ENCODE results near the gene GOLGA6L10. TPM values are rescaled to one million over a fixed set of nuclear protein-coding genes. Genes with fewer than 3 reads are reported as not detected.
"Not testable (repeated sequence)": the region's sequence is repeated elsewhere in the genome, so short reads cannot be mapped to it uniquely, and the experiment has no call there.

The GOLGA6L10 gene
- total RNA-seq, 1 experiment from 2014 or later, result 1.1 TPM

DNA sequence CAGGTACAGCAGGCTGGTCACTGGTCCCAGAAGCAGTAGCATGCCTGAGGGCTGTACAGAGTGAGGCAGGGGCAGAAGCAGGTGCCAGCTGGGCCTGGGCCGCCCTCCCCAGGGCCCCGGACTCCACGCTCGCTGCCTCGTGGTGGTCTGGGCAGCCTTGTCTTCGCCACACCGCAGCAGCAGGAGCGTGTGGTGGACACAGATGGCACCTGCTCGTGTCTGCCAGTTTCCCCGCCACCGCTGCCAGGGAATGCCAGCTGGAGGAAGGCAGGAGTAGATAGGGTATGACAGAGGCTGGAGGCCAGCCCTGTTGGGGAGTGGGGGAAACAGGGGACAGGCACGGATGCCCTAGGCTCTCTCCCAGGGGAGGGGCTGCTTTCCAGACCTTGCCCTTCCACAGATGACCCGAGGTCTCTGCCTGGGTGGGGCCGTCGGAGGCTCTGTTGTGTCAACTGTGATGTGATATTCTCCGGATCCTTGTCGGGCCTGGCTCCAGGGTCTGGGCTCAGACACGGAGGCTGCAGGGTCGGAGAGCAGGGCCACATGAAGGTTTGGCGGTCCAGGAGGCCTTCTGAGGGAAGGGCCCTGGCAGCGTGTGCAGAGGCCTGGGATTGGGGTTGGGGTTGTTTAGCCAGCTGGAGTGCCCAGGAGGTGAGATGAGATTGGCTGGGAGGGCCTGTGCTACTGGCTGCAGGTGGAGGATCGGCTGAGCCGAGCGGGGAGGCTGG is 33.6 kb downstream of the GOLGA6L10 start:
- Histone ChIP-seq H2AFZ (ENCODE audit: low read length) (no peak overlapping the region), H3K79me2 (ENCODE audit: low read length) (no peaks in the 10 kb centered on the region), H3K9me3 (ENCODE audit: low read length) (no peaks in the 10 kb centered on the region), H3K4me3 (ENCODE audit: low read length) (no peak overlapping the region), H3K27me3 (ENCODE audit: low read length) (no peaks in the 10 kb centered on the region), H3K27ac (ENCODE audit: low read length) (no peak overlapping the region), H3F3A (ENCODE audit: low read length, unreplicated experiment) (no peaks in the 10 kb centered on the region), H3K9ac (ENCODE audit: low read length) (no peak overlapping the region), H3K4me1 (ENCODE audit: insufficient read depth, low read length) (no peaks in the 10 kb centered on the region), H3K36me3 (ENCODE audit: low read depth, low read length) (no peaks in the 10 kb centered on the region), H4K20me1 (ENCODE audit: low read length) (no peaks in the 10 kb centered on the region), H3K9me2 (replicated peaks; ENCODE audit: low read length) (no peaks in the 10 kb centered on the region), H3K4me2 (ENCODE audit: low read length) (no peak overlapping the region)
- ChIA-PET POLR2A (ENCODE audit: unreplicated experiment) (no interaction called here), CTCF (no interaction called here)
- BruUV-seq (replicated peaks), result no TSS peak
- intact Hi-C loops (cut with micrococcal nuclease), result no loop called here
- ATAC-seq (no peak), DNase-seq (no peak)
- TF ChIP-seq, protein P1, sequence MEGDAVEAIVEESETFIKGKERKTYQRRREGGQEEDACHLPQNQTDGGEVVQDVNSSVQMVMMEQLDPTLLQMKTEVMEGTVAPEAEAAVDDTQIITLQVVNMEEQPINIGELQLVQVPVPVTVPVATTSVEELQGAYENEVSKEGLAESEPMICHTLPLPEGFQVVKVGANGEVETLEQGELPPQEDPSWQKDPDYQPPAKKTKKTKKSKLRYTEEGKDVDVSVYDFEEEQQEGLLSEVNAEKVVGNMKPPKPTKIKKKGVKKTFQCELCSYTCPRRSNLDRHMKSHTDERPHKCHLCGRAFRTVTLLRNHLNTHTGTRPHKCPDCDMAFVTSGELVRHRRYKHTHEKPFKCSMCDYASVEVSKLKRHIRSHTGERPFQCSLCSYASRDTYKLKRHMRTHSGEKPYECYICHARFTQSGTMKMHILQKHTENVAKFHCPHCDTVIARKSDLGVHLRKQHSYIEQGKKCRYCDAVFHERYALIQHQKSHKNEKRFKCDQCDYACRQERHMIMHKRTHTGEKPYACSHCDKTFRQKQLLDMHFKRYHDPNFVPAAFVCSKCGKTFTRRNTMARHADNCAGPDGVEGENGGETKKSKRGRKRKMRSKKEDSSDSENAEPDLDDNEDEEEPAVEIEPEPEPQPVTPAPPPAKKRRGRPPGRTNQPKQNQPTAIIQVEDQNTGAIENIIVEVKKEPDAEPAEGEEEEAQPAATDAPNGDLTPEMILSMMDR (conservative IDR thresholded peaks at IDR 0.05; ENCODE audit: low read depth, low read length), result no peak
- TF ChIP-seq EZH2phosphoT487 (IDR thresholded peaks at IDR 0.05; ENCODE audit: borderline replicate concordance, low read length) (no peak), EZH2 (IDR thresholded peaks at IDR 0.05; ENCODE audit: low read length, unreplicated experiment) (no peak)

- CTCF ChIA-PET, result no interaction called here
- H3F3A ChIP-seq (ENCODE audit: low read length, unreplicated experiment), result no peaks in the 10 kb centered on the region
- POLR2A ChIA-PET (ENCODE audit: unreplicated experiment), result no interaction called here
- no peaks in the 10 kb centered on the region for H3K9me2 ChIP-seq (replicated peaks; ENCODE audit: low read length)
- no peaks in the 10 kb centered on the region for H3K36me3 ChIP-seq (ENCODE audit: low read depth, low read length)
- H3K9me3 ChIP-seq (ENCODE audit: low read length), result no peaks in the 10 kb centered on the region
- no peaks in the 10 kb centered on the region for H3K4me1 ChIP-seq (ENCODE audit: insufficient read depth, low read length)
- H4K20me1 ChIP-seq (ENCODE audit: low read length), result no peaks in the 10 kb centered on the region
- no peaks in the 10 kb centered on the region for H3K79me2 ChIP-seq (ENCODE audit: low read length)
- H3K27me3 ChIP-seq (ENCODE audit: low read length), result no peaks in the 10 kb centered on the region
- H2AFZ ChIP-seq (ENCODE audit: low read length), result no peak overlapping the region
- BruUV-seq (replicated peaks), result no TSS peak
- intact Hi-C loops (cut with micrococcal nuclease), result no loop called here
- no peak for DNase-seq
- no peak overlapping the region for H3K4me3 ChIP-seq (ENCODE audit: low read length)
- no peak overlapping the region for H3K9ac ChIP-seq (ENCODE audit: low read length)
- TF ChIP-seq EZH2phosphoT487 (IDR thresholded peaks at IDR 0.05; ENCODE audit: borderline replicate concordance, low read length), result no peak
- TF ChIP-seq EZH2 (IDR thresholded peaks at IDR 0.05; ENCODE audit: low read length, unreplicated experiment), result no peak
- TF ChIP-seq, protein P1 (conservative IDR thresholded peaks at IDR 0.05; ENCODE audit: low read depth, low read length), result no peak
- no peak overlapping the region for H3K27ac ChIP-seq (ENCODE audit: low read length)
- H3K4me2 ChIP-seq (ENCODE audit: low read length), result no peak overlapping the region
- no peak for ATAC-seq
Observed at GRCh38 chr15:82314769-82315518, 34.3 kb downstream of the GOLGA6L10 start.

DNA sequence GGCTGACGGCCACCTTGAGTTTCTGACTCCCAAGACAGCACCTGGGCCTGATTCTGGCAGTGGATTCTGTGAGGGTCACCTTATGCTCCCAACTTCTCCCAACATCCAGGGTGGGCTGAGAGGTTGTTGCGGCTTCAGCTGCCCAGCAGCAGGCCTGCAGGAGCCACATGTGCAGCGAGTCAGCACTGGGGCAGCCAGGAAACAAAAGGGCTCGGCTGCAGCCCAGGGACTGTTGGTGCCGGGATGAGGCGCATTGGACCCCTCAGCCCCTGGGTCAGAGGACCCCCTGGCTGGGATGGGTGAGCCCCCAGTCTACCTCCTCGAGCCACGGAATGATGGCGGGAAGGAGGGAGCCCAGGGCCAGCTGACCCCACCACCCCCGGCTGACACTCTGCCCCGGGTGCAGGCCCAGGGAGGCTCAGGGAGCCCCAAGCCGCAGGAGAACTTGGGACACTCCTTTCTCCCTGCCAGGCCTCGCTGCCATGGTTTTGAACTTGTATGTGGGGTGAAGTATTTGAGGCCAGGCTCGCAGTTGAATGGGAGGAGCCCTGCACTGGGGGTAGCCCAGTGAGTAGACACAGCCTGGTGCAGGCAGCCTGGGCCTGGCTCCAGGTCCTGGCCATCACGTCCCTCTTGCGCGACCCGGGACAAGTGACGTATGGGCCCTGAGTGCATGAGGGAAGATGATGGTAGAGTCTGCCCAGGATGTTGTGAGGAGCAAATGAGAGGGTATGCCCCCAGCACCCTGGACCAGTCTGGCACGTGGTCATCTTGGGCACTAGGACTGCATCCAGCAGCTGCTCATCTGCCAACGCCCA is 35.1 kb downstream of the GOLGA6L10 start:
- H3K27me3 ChIP-seq (ENCODE audit: low read length); intact Hi-C loops (cut with micrococcal nuclease); H3K4me3 ChIP-seq (ENCODE audit: low read length); BruUV-seq (replicated peaks); H3K27ac ChIP-seq (ENCODE audit: low read length); H3K9me3 ChIP-seq (ENCODE audit: low read length); ATAC-seq; CTCF ChIA-PET; H3K9ac ChIP-seq (ENCODE audit: low read length); H3K4me2 ChIP-seq (ENCODE audit: low read length); H3K36me3 ChIP-seq (ENCODE audit: low read depth, low read length); H3F3A ChIP-seq (ENCODE audit: low read length, unreplicated experiment); POLR2A ChIA-PET (ENCODE audit: unreplicated experiment); H3K79me2 ChIP-seq (ENCODE audit: low read length); H2AFZ ChIP-seq (ENCODE audit: low read length); H3K9me2 ChIP-seq (replicated peaks; ENCODE audit: low read length); H3K4me1 ChIP-seq (ENCODE audit: insufficient read depth, low read length); DNase-seq; H4K20me1 ChIP-seq (ENCODE audit: low read length): not testable (repeated sequence)
